Embryonic facial prominence (tissue), 1 donor: ENCODE results near the gene ZBTB24.

Experiments used
- DNase-seq: peaks from one replicate; pipeline ENCODE4 v3.0.0-alpha.2; 2016; ENCODE audit errors: extremely low spot score

ZBTB24 gene

GRCh38 chr6:109498936-109499335 lies 15.9 kb upstream of the ZBTB24 start:
- no peak for DNase-seq

- DNase-seq: no peak
These were observed 15.0 kb upstream of the ZBTB24 start for GRCh38 chr6:109498052-109498451.

- no peak for DNase-seq
These were observed 13.2 kb upstream of the ZBTB24 start for GRCh38 chr6:109496036-109496772.

- DNase-seq: no peak
These were observed 10.8 kb upstream of the ZBTB24 start for GRCh38 chr6:109493865-109494264.

- DNase-seq: no peak
These were observed 8.4 kb upstream of the ZBTB24 start for GRCh38 chr6:109491207-109491938.

GRCh38 chr6:109490713-109491112 lies 7.7 kb upstream of the ZBTB24 start:
- DNase-seq: no peak

- no peak for DNase-seq
These were observed 5.0 kb upstream of the ZBTB24 start for GRCh38 chr6:109488001-109488400.

- DNase-seq: no peak
These were observed 3.0 kb upstream of the ZBTB24 start for GRCh38 chr6:109486068-109486467.

- no peak for DNase-seq
These were observed 2.4 kb upstream of the ZBTB24 start for GRCh38 chr6:109485266-109485935.

- no peak for DNase-seq
These were observed 1.1 kb upstream of the ZBTB24 start for GRCh38 chr6:109484122-109484521.

- no peak for DNase-seq
These were observed 677 bp upstream of the ZBTB24 start for GRCh38 chr6:109483735-109484057.

- DNase-seq: no peak
These were observed 2.0 kb downstream of the ZBTB24 start for GRCh38 chr6:109480993-109481480.

GRCh38 chr6:109478841-109479624 lies 4.0 kb downstream of the ZBTB24 start:
- DNase-seq: no peak

GRCh38 chr6:109478222-109478805 lies 4.7 kb downstream of the ZBTB24 start:
- DNase-seq: no peak

- DNase-seq: no peak
These were observed 5.3 kb downstream of the ZBTB24 start for GRCh38 chr6:109477725-109478124.

GRCh38 chr6:109477184-109477583 lies 5.8 kb downstream of the ZBTB24 start:
- no peak for DNase-seq

GRCh38 chr6:109475625-109476024 lies 7.4 kb downstream of the ZBTB24 start:
- no peak for DNase-seq

GRCh38 chr6:109474995-109475394 lies 8.0 kb downstream of the ZBTB24 start:
- no peak for DNase-seq

GRCh38 chr6:109473120-109473519 lies 9.9 kb downstream of the ZBTB24 start:
- no peak for DNase-seq

GRCh38 chr6:109472132-109472995 lies 10.7 kb downstream of the ZBTB24 start:
- no peak for DNase-seq
